ENCODE measurements around the gene ECE1. TPM values are rescaled to one million over a fixed set of nuclear protein-coding genes. Genes with fewer than 3 reads are reported as not detected.

The ECE1 gene
- total RNA-seq, 1 experiment from 2014 or later, result 192 TPM

GRCh38 chr1:21262293-21263051, 27.8 kb downstream of the ECE1 start:
- ATAC-seq (peak; percentile 74), DNase-seq (ENCODE audit: low read depth, low spot score) (no peak)
- peaks cover 24% of the 10 kb centered on the region for H3K4me1 ChIP-seq (ENCODE audit: control insufficient read depth, insufficient read depth, low read length)
- intact Hi-C loops (cut with micrococcal nuclease; ENCODE audit: unreplicated experiment), result no loop called here
- no TSS peak for BruUV-seq (replicated peaks)
- H3K4me3 ChIP-seq (ENCODE audit: low read depth in 2 of 2, low read length in 2 of 2), result no peak overlapping the region
- in situ Hi-C loops (cut with HindIII; ENCODE audit: low pct_unique_long_range_greater_than_20kb, low sequenced_read_pairs), result no loop called here
- ChIA-PET CTCF (interaction anchor here (1.1 to 2.0 kb wide), 2 partner anchors 8 to 76 kb away, joined by 4 to 12 read pairs; no protein-coding TSS in a partner anchor), POLR2A (interaction anchor here (0.6 kb wide), 2 partner anchors 48 to 112 kb away, joined by 7 to 8 read pairs; no protein-coding TSS in a partner anchor)
- H3K9me3 ChIP-seq (ENCODE audit: control insufficient read depth, insufficient read depth, low read depth, low read length), result no peaks in the 10 kb centered on the region
- no peaks in the 10 kb centered on the region for H3K36me3 ChIP-seq (ENCODE audit: control insufficient read depth, insufficient read depth, low read length)
- peak overlapping the region; percentile 91 for H3K27ac ChIP-seq (ENCODE audit: low read length)
- H3K27me3 ChIP-seq (ENCODE audit: control insufficient read depth, insufficient read depth, low read length), result no peaks in the 10 kb centered on the region
- no peak for TF ChIP-seq SIN3A (IDR thresholded peaks at IDR 0.05; ENCODE audit: borderline replicate concordance, insufficient read depth, low read depth, low read length)
- no peak for TF ChIP-seq TCF7L2 (IDR thresholded peaks at IDR 0.05; ENCODE audit: low read depth, low read length)
- no peak for TF ChIP-seq REST (IDR thresholded peaks at IDR 0.05; ENCODE audit: insufficient read depth in 1 of 2, low read depth in 2 of 2, low read length in 1 of 2)
- TF ChIP-seq POLR2AphosphoS5 (IDR thresholded peaks at IDR 0.05; ENCODE audit: low read depth, low read length), result no peak
- no peak for TF ChIP-seq CTCF (IDR thresholded peaks at IDR 0.05)

GRCh38 chr1:21261551-21262292, 28.5 kb downstream of the ECE1 start:
- peak overlapping the region; percentile 91 for H3K27ac ChIP-seq (ENCODE audit: low read length)
- H3K9me3 ChIP-seq (ENCODE audit: control insufficient read depth, insufficient read depth, low read depth, low read length), result no peaks in the 10 kb centered on the region
- no peak for DNase-seq (ENCODE audit: low read depth, low spot score)
- TF ChIP-seq CTCF (IDR thresholded peaks at IDR 0.05) (no peak), POLR2AphosphoS5 (IDR thresholded peaks at IDR 0.05; ENCODE audit: low read depth, low read length) (no peak), TCF7L2 (IDR thresholded peaks at IDR 0.05; ENCODE audit: low read depth, low read length) (no peak), REST (IDR thresholded peaks at IDR 0.05; ENCODE audit: insufficient read depth in 1 of 2, low read depth in 2 of 2, low read length in 1 of 2) (no peak), SIN3A (IDR thresholded peaks at IDR 0.05; ENCODE audit: borderline replicate concordance, insufficient read depth, low read depth, low read length) (no peak)
- peaks cover 24% of the 10 kb centered on the region for H3K4me1 ChIP-seq (ENCODE audit: control insufficient read depth, insufficient read depth, low read length)
- H3K27me3 ChIP-seq (ENCODE audit: control insufficient read depth, insufficient read depth, low read length), result no peaks in the 10 kb centered on the region
- in situ Hi-C loops (cut with HindIII; ENCODE audit: low pct_unique_long_range_greater_than_20kb, low sequenced_read_pairs) (no loop called here), intact Hi-C loops (cut with micrococcal nuclease; ENCODE audit: unreplicated experiment) (no loop called here)
- ATAC-seq, result peak; percentile 80
- CTCF ChIA-PET, result interaction anchor here (0.8 to 2.0 kb wide), 3 partner anchors 8 to 107 kb away, joined by 3 to 12 read pairs (median 4); no protein-coding TSS in a partner anchor
- POLR2A ChIA-PET, result interaction anchor here (0.6 kb wide), 2 partner anchors 48 to 113 kb away, joined by 7 to 8 read pairs; no protein-coding TSS in a partner anchor
- no peak overlapping the region for H3K4me3 ChIP-seq (ENCODE audit: low read depth in 2 of 2, low read length in 2 of 2)
- BruUV-seq (replicated peaks), result no TSS peak
- no peaks in the 10 kb centered on the region for H3K36me3 ChIP-seq (ENCODE audit: control insufficient read depth, insufficient read depth, low read length)
